Ascending aorta (tissue), 2 donors: Measurements from ENCODE around the gene CELSR3. TPM values are rescaled to one million over a fixed set of nuclear protein-coding genes. Genes with fewer than 3 reads are reported as not detected.

Experiments used
- DNase-seq, 2 donors: peaks; one replicate each; pipeline ENCODE4 v3.0.0-alpha.2; 2019; ENCODE audit warnings: low spot score in 2 of 2
- H3K27ac ChIP-seq, 2 donors: fragments of 200-600 bp; sonication (generic); one replicate each; pipeline ENCODE4 v1.5.1; 2016 to 2017; ENCODE audit warnings: mild to moderate bottlenecking in 1 of 2
- H3K27me3 ChIP-seq: fragments of 200-600 bp; sonication (generic); one replicate; pipeline ENCODE4 v1.5.1; 2017
- H3K36me3 ChIP-seq, 2 donors: fragments of 200-600 bp; sonication (generic); one replicate each; pipeline ENCODE4 v1.5.1; 2016
- H3K4me1 ChIP-seq, 2 donors: fragments of 200-600 bp; sonication (generic); one replicate each; pipeline ENCODE4 v1.5.1; 2016 to 2017; ENCODE audit warnings: mild to moderate bottlenecking in 1 of 2
- H3K4me3 ChIP-seq, 2 donors: fragments of 200-600 bp; sonication (generic); one replicate each; pipeline ENCODE4 v1.5.1; 2016 to 2017; ENCODE audit warnings: mild to moderate bottlenecking in 1 of 2
- H3K9me3 ChIP-seq, 2 donors: fragments of 200-600 bp; sonication (generic); one replicate each; pipeline ENCODE4 v1.5.1; 2016
- CTCF ChIP-seq, 3 experiments: fragments of 200-600 bp in 2 of 3; fragments of 450-650 bp in 1 of 3; sonication (generic) in 2 of 3; IDR thresholded peaks; one replicate each; pipeline ENCODE4 v1.5.1; 2016 to 2019; ENCODE audit warnings: antibody characterized with exemption in 3 of 3, mild to moderate bottlenecking in 1 of 3, moderate library complexity in 1 of 3
- intact Hi-C: fragments of 100-400 bp; cut with DNase I; formaldehyde crosslinking; loops from one replicate; pipeline ENCODE4 v1.15.1; 2023
- total RNA-seq: library from RNA; depleted of rRNA; stranded (reverse); fragments of >200 nt; gene quantifications from one replicate; pipeline ENCODE4 v1.1.0, GENCODE V29; 2016

Gene CELSR3
- total RNA-seq, 1 donor from 2014 or later: 2.6 TPM

- intact Hi-C loops: no loop called here
- Histone ChIP-seq H3K9me3 (no peaks in the 10 kb centered on the region), H3K4me1 (peaks cover 6 to 24% of the 10 kb centered on the region in 2 donors), H3K4me3 (peak overlapping the region in 1 of 2 donors; percentile 73), H3K27ac (no peak overlapping the region), H3K36me3 (no peaks in the 10 kb centered on the region), H3K27me3 (no peaks in the 10 kb centered on the region)
- no peak for TF ChIP-seq CTCF (IDR thresholded peaks at IDR 0.05)
- DNase-seq: no peak
Observed at GRCh38 chr3:48660800-48661400, 1.8 kb downstream of the CELSR3 start.

DNA sequence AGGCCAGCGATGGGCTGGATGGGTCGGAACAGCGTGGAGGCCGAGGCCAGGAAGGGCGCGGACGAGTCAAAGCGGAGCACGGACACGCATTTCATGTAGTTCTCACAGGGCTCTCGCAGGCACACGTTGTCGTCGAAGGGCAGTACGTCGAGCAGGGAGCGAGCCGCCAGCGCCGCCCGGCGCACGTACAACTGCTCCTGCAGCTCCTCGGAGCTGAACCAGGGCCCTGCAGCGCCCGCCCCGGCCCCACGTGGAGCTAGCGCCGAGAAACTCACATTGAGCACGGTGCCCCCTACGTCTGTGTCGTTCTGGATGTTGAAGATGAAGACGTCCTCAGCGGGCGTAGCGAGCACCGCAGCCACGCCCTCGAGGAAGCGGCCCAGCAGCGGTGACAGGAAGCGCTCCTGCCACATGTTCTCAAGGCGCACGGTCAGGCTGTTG lies 5.8 kb downstream of the CELSR3 start:
- intact Hi-C loops: loop anchor here (1.0 to 2.0 kb wide), 3 partner anchors 22 to 100 kb away; partner anchors contain the start of genes PFKFB4, SLC26A6 and UQCRC1
- DNase-seq: no peak
- H3K4me3 ChIP-seq: peak overlapping the region; percentile 70 to 77
- TF ChIP-seq CTCF (IDR thresholded peaks at IDR 0.05): no peak
- no peaks in the 10 kb centered on the region for H3K36me3 ChIP-seq
- peak overlapping the region; percentile 68 to 89 for H3K27ac ChIP-seq
- no peaks in the 10 kb centered on the region for H3K27me3 ChIP-seq
- H3K9me3 ChIP-seq: no peaks in the 10 kb centered on the region
- H3K4me1 ChIP-seq: peaks cover 11 to 21% of the 10 kb centered on the region in 2 donors

DNA sequence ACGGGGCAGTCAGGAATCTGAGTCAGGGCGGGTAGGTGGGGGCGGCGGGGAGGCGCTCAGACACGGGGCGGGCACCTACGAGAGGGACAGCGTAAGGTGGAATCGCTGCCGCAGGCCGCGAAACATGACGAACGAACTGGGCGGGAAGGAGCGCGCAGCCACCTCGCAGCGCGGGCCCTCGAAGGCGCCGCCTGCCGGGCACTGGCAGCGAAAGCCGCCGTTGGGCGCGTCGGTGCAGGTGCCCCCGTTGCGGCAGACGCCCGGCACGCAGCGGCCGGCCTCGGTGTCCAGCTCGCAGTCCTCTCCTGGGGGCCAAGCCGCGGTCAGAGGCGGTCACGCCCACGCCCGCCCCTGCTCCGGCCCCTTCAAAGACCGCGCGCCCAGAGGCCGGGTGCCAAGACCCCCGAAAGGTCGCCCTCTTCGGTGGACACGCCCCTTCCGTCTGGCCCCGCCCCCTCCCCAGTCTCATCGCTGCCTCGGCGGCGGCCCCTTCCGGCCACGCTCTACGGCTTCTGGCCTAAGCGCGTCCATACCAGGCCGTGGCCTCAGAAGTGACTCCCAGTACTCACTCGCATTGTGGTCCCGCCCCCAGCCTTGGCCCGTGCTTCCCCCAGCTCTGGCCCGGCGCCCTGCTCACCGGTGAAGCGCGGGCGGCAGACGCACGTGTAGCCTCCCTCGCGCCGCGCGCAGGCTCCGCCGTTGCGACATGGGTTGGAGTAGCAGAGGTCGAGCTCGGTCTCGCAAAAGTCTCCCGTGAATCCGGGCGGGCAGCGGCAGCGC lies 6.4 kb downstream of the CELSR3 start:
- no peaks in the 10 kb centered on the region for H3K9me3 ChIP-seq
- peak overlapping the region; percentile 68 to 89 for H3K27ac ChIP-seq
- H3K4me1 ChIP-seq: peaks cover 8 to 19% of the 10 kb centered on the region in 2 donors
- peak overlapping the region; percentile 70 to 77 for H3K4me3 ChIP-seq
- H3K36me3 ChIP-seq: no peaks in the 10 kb centered on the region
- peak; percentile 62 to 89 for DNase-seq
- intact Hi-C loops: loop anchor here (1.0 to 2.0 kb wide), 3 partner anchors 21 to 99 kb away; partner anchors contain the start of genes PFKFB4, SLC26A6 and UQCRC1
- peak; percentile 50 to 83 (median 69) for TF ChIP-seq CTCF (IDR thresholded peaks at IDR 0.05)
- no peaks in the 10 kb centered on the region for H3K27me3 ChIP-seq

DNA sequence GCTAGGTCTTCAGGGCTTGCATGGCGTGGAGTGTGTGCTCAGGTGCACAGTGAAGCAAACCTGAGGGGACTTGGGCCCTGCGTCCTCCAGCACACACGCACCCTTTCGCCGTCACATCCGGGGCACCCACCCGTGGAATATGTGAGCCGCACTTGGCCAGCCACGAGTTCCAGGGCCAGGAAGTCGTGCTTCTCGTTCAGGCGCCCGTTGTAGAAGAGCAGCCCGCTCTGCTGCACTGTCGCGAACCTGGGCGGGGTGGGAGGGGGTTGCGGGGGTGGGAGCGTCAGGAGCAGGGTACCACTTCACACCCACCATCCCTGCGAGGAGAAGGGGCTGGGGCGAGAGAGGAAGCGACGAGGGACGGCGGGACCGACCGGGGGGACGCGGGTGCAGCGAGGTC lies 7.1 kb downstream of the CELSR3 start:
- Histone ChIP-seq H3K27ac (peak overlapping the region; percentile 68 to 89), H3K36me3 (no peaks in the 10 kb centered on the region), H3K4me3 (peak overlapping the region; percentile 70 to 77), H3K9me3 (no peaks in the 10 kb centered on the region), H3K27me3 (no peaks in the 10 kb centered on the region), H3K4me1 (peaks cover 5 to 17% of the 10 kb centered on the region in 2 donors)
- TF ChIP-seq CTCF (IDR thresholded peaks at IDR 0.05): no peak
- intact Hi-C loops: loop anchor here (1.0 to 2.0 kb wide), 3 partner anchors 20 to 99 kb away; partner anchors contain the start of genes PFKFB4, SLC26A6 and UQCRC1
- DNase-seq: no peak

DNA sequence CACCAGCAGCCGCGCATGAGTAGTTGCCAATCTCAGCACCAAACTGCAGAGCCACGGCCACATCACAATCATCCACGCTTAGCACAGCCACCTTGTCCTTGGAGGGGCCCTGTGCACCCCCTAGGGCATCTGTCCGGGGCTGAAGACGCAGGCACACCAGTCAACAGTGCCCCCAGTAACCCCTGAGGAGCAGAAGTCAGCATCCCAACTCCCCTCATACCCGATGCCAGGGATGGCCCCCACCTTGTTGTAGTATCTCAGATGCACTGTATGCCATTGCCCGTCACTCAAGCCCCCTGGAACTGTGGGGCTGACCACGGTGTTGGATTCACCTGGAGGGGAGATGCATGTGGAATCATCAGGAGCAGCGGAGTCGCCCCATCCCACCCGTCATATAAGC lies 7.6 kb downstream of the CELSR3 start:
- H3K9me3 ChIP-seq: no peaks in the 10 kb centered on the region
- peak overlapping the region; percentile 68 to 89 for H3K27ac ChIP-seq
- intact Hi-C loops: no loop called here

More for the DNA sequence above, 7.6 kb downstream of the CELSR3 start:
- DNase-seq: no peak
- no peak for TF ChIP-seq CTCF (IDR thresholded peaks at IDR 0.05)
- no peaks in the 10 kb centered on the region for H3K36me3 ChIP-seq
- H3K4me3 ChIP-seq: no peak overlapping the region
- H3K27me3 ChIP-seq: no peaks in the 10 kb centered on the region
- peaks cover 5 to 17% of the 10 kb centered on the region in 2 donors for H3K4me1 ChIP-seq
